GM20000 (cell line): ENCODE measurements around the gene CASQ1.

Experiments
- DNase-seq: peaks from one replicate; pipeline ENCODE4 v3.0.0; 2012; ENCODE audit warnings: low spot score
- CTCF ChIP-seq: IDR thresholded peaks from 2 replicates; pipeline ENCODE4 v1.5.1; 2012; ENCODE audit warnings: mild to moderate bottlenecking, control low read depth; ENCODE audit errors: extremely low read depth, missing control alignments

Gene CASQ1

GRCh38 chr1:160178731-160179130, 11.6 kb upstream of the CASQ1 start:
- no peak for TF ChIP-seq CTCF
- DNase-seq = no peak

- TF ChIP-seq CTCF = no peak
- no peak for DNase-seq
These were observed 11.0 kb upstream of the CASQ1 start for GRCh38 chr1:160179336-160179735.

GRCh38 chr1:160186246-160186645, 4.1 kb upstream of the CASQ1 start:
- DNase-seq = no peak
- TF ChIP-seq CTCF = no peak

- no peak for TF ChIP-seq CTCF
- no peak for DNase-seq
These were observed 3.6 kb upstream of the CASQ1 start for GRCh38 chr1:160186729-160187128.

GRCh38 chr1:160187407-160187806, 3.0 kb upstream of the CASQ1 start:
- no peak for TF ChIP-seq CTCF
- DNase-seq = no peak

- no peak for DNase-seq
- no peak for TF ChIP-seq CTCF
These were observed 2.0 kb upstream of the CASQ1 start for GRCh38 chr1:160188341-160188740.

- DNase-seq = no peak
- no peak for TF ChIP-seq CTCF
These were observed 1.4 kb downstream of the CASQ1 start for GRCh38 chr1:160191756-160192155.

- no peak for TF ChIP-seq CTCF
- DNase-seq = no peak
These were observed 1.9 kb downstream of the CASQ1 start for GRCh38 chr1:160192234-160192633.
